SU-DHL-6 (cell line): ENCODE results near the gene PLCH1.

Experiments
- EZH2phosphoT487 ChIP-seq: fragments of 200-600 bp; sonication (generic), shearing (Covaris generic); conservative IDR thresholded peaks from 2 replicates; pipeline ENCODE4 v1.6.1; 2018; ENCODE audit warnings: mild to moderate bottlenecking, antibody characterized with exemption, low read length, moderate library complexity, mixed read lengths
- TF ChIP-seq, protein P1 (sequence below): fragments of 200-600 bp; sonication (generic); IDR thresholded peaks from one replicate; pipeline ENCODE4 v1.5.1; 2017; ENCODE audit warnings: antibody characterized with exemption, mild to moderate bottlenecking, low read length, moderate library complexity; ENCODE audit not compliant: insufficient read depth, poor library complexity, severe bottlenecking

DNA sequence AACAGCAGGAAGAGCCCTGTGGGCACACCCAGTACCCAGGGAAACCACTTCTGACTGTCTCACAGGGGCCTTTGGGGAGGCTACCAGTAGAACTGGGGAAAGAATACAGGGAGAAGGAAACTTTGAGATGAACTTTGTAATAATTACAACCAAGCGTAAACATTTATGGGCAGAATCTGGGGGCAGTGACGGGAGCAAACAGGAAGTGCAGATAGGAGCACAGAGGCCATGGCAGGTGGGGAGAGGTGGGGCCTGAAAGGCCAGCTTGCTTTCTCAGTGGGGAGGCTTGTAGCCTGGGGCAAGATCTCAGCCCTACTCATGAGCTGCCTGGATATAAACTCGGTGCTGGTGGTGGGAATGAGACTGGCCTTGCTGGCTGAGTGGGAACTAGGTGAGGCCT is 209.8 kb downstream of the PLCH1 start:
- TF ChIP-seq, protein P1, sequence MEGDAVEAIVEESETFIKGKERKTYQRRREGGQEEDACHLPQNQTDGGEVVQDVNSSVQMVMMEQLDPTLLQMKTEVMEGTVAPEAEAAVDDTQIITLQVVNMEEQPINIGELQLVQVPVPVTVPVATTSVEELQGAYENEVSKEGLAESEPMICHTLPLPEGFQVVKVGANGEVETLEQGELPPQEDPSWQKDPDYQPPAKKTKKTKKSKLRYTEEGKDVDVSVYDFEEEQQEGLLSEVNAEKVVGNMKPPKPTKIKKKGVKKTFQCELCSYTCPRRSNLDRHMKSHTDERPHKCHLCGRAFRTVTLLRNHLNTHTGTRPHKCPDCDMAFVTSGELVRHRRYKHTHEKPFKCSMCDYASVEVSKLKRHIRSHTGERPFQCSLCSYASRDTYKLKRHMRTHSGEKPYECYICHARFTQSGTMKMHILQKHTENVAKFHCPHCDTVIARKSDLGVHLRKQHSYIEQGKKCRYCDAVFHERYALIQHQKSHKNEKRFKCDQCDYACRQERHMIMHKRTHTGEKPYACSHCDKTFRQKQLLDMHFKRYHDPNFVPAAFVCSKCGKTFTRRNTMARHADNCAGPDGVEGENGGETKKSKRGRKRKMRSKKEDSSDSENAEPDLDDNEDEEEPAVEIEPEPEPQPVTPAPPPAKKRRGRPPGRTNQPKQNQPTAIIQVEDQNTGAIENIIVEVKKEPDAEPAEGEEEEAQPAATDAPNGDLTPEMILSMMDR = no peak
- TF ChIP-seq EZH2phosphoT487 = no peak
